ENCODE results near the gene UBXN10.

The UBXN10 gene

GRCh38 chr1:20184481-20184900 lies 1.4 kb upstream of the UBXN10 start:
- DNase-seq, result no peak

GRCh38 chr1:20184997-20185833 lies 681 bp upstream of the UBXN10 start:
- no peak for DNase-seq

- DNase-seq, result no peak
Measured at GRCh38 chr1:20187103-20187812, 1.4 kb downstream of the UBXN10 start.

- no peak for DNase-seq
Measured at GRCh38 chr1:20187813-20188454, 2.0 kb downstream of the UBXN10 start.

GRCh38 chr1:20188455-20188817 lies 2.5 kb downstream of the UBXN10 start:
- DNase-seq, result no peak

GRCh38 chr1:20189664-20190063 lies 3.8 kb downstream of the UBXN10 start:
- DNase-seq, result no peak

GRCh38 chr1:20190256-20191160 lies 4.6 kb downstream of the UBXN10 start:
- DNase-seq, result no peak

- DNase-seq, result peak in 1 of 3 donors; percentile 21
Measured at GRCh38 chr1:20191266-20191825, 5.5 kb downstream of the UBXN10 start.

GRCh38 chr1:20192364-20192763 lies 6.5 kb downstream of the UBXN10 start:
- DNase-seq, result peak; percentile 19 to 45 (median 31)

GRCh38 chr1:20192871-20193411 lies 7.0 kb downstream of the UBXN10 start:
- DNase-seq, result no peak

GRCh38 chr1:20194224-20194623 lies 8.3 kb downstream of the UBXN10 start:
- no peak for DNase-seq

GRCh38 chr1:20194757-20195461 lies 9.0 kb downstream of the UBXN10 start:
- DNase-seq, result peak; percentile 64 to 85 (median 82)

GRCh38 chr1:20195462-20195780 lies 9.5 kb downstream of the UBXN10 start:
- DNase-seq, result no peak

GRCh38 chr1:20197329-20197791 lies 11.5 kb downstream of the UBXN10 start:
- DNase-seq, result no peak

- no peak for DNase-seq
Measured at GRCh38 chr1:20198296-20198695, 12.4 kb downstream of the UBXN10 start.

- no peak for DNase-seq
Measured at GRCh38 chr1:20198918-20199317, 13.0 kb downstream of the UBXN10 start.

GRCh38 chr1:20199403-20199802 lies 13.5 kb downstream of the UBXN10 start:
- no peak for DNase-seq

- DNase-seq, result no peak
Measured at GRCh38 chr1:20199840-20200239, 13.9 kb downstream of the UBXN10 start.

GRCh38 chr1:20200966-20201365 lies 15.1 kb downstream of the UBXN10 start:
- no peak for DNase-seq

- DNase-seq, result no peak
Measured at GRCh38 chr1:20202166-20202565, 16.3 kb downstream of the UBXN10 start.

- no peak for DNase-seq
Measured at GRCh38 chr1:20207546-20207945, 21.6 kb downstream of the UBXN10 start.
